ENCODE data around the gene CAMK2B.
A peak's percentile ranks its signal among the peaks of the same experiment; 100 is the strongest.

The CAMK2B gene

GRCh38 chr7:44310221-44310848 lies 15.1 kb downstream of the CAMK2B start:
- DNase-seq, result no peak
- Mint-ChIP-seq H3K36me3 (peaks cover 0 to 3% of the 10 kb centered on the region in 2 donors), H3K4me1 (peaks cover 11 to 23% of the 10 kb centered on the region in 2 donors), H3K9me3 (peaks cover 3% of the 10 kb centered on the region in 2 donors), H3K27ac (no peak overlapping the region), H3K27me3 (peaks cover 31 to 69% of the 10 kb centered on the region in 2 donors), H3K4me3 (peak overlapping the region; percentile 29 to 61)
- ATAC-seq (replicated peaks), result no peak

DNA sequence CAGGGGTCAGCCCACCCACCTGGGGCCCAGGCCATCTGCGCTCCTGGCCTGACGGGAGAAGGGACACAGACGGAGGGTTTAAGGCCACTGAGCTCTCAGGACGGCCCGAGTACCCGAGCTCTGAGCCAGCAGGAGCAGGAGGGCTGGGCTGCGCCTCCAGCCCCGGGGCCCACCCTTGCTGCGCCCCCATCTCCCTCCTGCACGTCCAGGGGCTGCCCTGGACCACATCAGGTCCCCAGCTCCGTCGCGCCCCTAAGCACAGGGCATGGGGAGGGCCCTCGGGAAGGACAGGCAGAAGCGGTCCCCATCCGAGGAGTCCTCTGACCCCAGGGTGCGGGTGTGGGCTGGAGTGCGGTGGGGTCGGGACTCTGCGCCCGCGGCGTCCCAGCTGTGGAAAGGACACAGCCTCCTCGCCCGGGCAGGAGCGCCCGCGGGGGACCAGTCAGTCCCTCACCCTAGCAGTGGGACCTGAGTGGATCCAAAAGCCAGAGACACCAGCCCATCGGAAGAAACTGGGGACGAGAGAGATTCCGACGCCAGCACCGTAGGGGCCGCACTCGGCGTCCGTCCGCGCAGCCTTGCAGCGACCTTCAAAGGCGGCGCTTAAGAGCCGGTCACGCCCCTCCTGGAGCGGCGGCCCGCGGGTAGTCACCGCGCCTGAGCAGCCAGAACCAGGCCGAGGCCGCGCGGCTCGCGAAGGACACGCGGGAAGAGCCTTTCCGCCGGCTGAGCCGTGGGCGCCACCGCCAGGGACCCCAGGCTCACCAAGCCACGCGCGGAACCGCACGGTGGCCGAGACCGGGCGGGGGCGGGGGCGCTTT lies 15.9 kb downstream of the CAMK2B start:
- H3K4me3 Mint-ChIP-seq, result peak overlapping the region in 1 of 2 donors; percentile 61
- ATAC-seq (replicated peaks), result peak; percentile 85
- H3K27ac Mint-ChIP-seq, result no peak overlapping the region
- peak; percentile 26 for DNase-seq
- H3K4me1 Mint-ChIP-seq, result peaks cover 11 to 24% of the 10 kb centered on the region in 2 donors
- peaks cover 3% of the 10 kb centered on the region in 2 donors for H3K9me3 Mint-ChIP-seq
- H3K36me3 Mint-ChIP-seq, result peaks cover 0 to 3% of the 10 kb centered on the region in 2 donors
- peaks cover 31 to 67% of the 10 kb centered on the region in 2 donors for H3K27me3 Mint-ChIP-seq

DNA sequence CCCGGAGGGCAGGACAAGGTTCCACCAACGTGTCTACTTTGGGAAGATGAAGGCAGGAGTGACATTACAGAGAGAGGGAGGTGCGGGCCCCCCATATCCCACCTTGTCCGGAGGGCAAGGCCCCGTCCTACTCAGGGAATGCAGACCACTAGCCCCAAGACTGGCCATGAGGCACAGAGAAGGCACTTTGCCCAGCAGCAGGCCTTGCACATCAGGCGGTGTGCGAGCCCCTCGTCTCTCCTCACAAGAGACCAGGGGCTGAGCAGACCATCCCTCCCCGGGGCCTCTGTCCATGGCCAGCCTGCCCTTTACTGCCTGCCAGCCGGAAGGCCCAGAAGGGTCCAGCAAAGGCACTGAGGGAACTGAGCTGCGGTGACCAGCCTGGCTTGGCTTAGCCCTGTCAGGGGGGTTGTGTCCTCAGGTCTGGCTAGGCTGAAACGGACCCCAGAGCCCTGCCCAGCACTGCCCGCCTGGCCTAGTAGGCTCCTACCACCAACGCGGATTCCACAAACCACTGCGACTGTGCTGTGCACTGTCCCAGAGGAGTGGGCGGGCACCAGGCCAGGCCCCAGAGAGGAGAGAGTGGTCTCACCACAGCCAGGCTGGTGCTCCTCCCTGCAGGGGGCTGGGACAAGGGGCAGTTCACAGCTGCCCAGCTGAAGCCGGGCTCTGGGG lies 16.7 kb downstream of the CAMK2B start:
- DNase-seq, result no peak
- Mint-ChIP-seq H3K27ac (no peak overlapping the region), H3K4me3 (no peak overlapping the region)

GRCh38 chr7:44307905-44308595 lies 17.3 kb downstream of the CAMK2B start:
- Mint-ChIP-seq H3K36me3 (peaks cover 0 to 3% of the 10 kb centered on the region in 2 donors), H3K27ac (peak overlapping the region; percentile 69), H3K4me1 (peaks cover 11 to 24% of the 10 kb centered on the region in 2 donors), H3K27me3 (peaks cover 26 to 60% of the 10 kb centered on the region in 2 donors), H3K9me3 (peaks cover 0 to 1% of the 10 kb centered on the region in 2 donors), H3K4me3 (no peak overlapping the region)
- DNase-seq (no peak), ATAC-seq (replicated peaks) (no peak)

More for the DNA sequence above, 16.7 kb downstream of the CAMK2B start:
- Mint-ChIP-seq H3K9me3 (peaks cover 0 to 1% of the 10 kb centered on the region in 2 donors), H3K36me3 (peaks cover 0 to 3% of the 10 kb centered on the region in 2 donors), H3K27me3 (peaks cover 26 to 63% of the 10 kb centered on the region in 2 donors), H3K4me1 (peaks cover 11 to 24% of the 10 kb centered on the region in 2 donors)
- no peak for ATAC-seq (replicated peaks)

GRCh38 chr7:44307301-44307900 lies 18.0 kb downstream of the CAMK2B start:
- ATAC-seq (replicated peaks), result peak in 1 of 2 donors; percentile 28
- peaks cover 26 to 56% of the 10 kb centered on the region in 2 donors for H3K27me3 Mint-ChIP-seq
- H3K27ac Mint-ChIP-seq, result peak overlapping the region; percentile 69
- peaks cover 0 to 1% of the 10 kb centered on the region in 2 donors for H3K9me3 Mint-ChIP-seq
- peaks cover 11 to 24% of the 10 kb centered on the region in 2 donors for H3K4me1 Mint-ChIP-seq
- peaks cover 0 to 3% of the 10 kb centered on the region in 2 donors for H3K36me3 Mint-ChIP-seq
- no peak overlapping the region for H3K4me3 Mint-ChIP-seq
- no peak for DNase-seq

GRCh38 chr7:44306606-44307005 lies 18.8 kb downstream of the CAMK2B start:
- Mint-ChIP-seq H3K27me3 (peaks cover 26 to 48% of the 10 kb centered on the region in 2 donors), H3K4me3 (no peak overlapping the region), H3K4me1 (peaks cover 11 to 24% of the 10 kb centered on the region in 2 donors), H3K36me3 (peaks cover 0 to 3% of the 10 kb centered on the region in 2 donors), H3K27ac (no peak overlapping the region), H3K9me3 (peaks cover 0 to 1% of the 10 kb centered on the region in 2 donors)
- DNase-seq (no peak), ATAC-seq (replicated peaks) (peak; percentile 24 to 38)

DNA sequence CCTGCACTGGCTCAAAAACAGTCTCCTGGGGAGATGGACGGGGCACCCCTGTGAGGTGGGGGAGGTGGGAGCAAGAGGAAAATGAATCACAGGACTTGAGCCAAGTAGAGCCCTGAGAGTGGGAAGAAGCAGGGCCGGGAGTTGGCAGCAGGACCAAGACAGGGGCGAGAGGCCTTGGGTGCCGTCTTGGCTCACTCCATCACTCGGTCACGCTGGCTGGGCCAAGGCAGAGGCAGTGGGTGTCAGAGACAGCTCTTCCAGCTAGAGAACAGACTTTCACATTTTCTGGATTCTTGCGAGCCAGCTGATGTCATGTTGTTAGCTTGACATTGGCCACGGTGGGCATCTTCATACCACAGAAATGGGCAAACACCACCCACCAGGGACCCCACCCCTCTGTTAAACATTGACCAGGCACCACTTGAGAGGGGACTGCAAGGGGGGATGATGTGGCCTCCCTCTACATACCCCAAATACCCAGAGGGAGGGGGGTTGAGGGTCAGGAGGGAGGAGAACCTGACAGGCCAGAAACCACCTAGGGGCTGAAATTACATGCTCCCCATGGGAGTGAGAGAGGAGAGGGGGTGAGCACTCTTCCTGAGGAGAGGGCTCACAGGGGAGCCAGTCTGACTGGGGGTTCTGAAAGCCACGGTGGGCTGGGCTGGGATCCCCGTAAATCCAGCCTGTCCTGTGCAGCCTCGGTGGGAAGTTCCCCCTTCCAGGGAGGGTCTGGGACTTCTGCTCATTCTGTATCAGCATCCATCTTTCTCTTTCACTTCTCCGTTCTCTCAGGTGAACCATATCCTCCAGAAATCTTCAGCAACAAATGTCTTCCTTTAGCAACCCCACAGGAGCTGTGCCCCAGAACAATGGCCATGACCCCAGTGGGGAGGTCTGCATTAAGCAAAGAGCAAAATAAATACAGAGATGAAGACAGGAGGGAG lies 19.6 kb downstream of the CAMK2B start:
- DNase-seq, result no peak
- no peak overlapping the region for H3K4me3 Mint-ChIP-seq
- H3K4me1 Mint-ChIP-seq, result peaks cover 11 to 24% of the 10 kb centered on the region in 2 donors
- H3K9me3 Mint-ChIP-seq, result peaks cover 0 to 1% of the 10 kb centered on the region in 2 donors
- ATAC-seq (replicated peaks), result peak; percentile 42 to 45
- H3K27ac Mint-ChIP-seq, result no peak overlapping the region
- peaks cover 26 to 47% of the 10 kb centered on the region in 2 donors for H3K27me3 Mint-ChIP-seq
- H3K36me3 Mint-ChIP-seq, result peaks cover 0 to 3% of the 10 kb centered on the region in 2 donors

GRCh38 chr7:44294325-44295069 lies 30.9 kb downstream of the CAMK2B start:
- Mint-ChIP-seq H3K4me1 (no peaks in the 10 kb centered on the region), H3K27me3 (peaks cover 50 to 51% of the 10 kb centered on the region in 2 donors), H3K27ac (no peak overlapping the region), H3K4me3 (no peak overlapping the region), H3K36me3 (no peaks in the 10 kb centered on the region), H3K9me3 (no peaks in the 10 kb centered on the region)
- DNase-seq (no peak), ATAC-seq (replicated peaks) (no peak)

GRCh38 chr7:44293561-44294324 lies 31.7 kb downstream of the CAMK2B start:
- Mint-ChIP-seq H3K27ac (no peak overlapping the region), H3K27me3 (peaks cover 44 to 45% of the 10 kb centered on the region in 2 donors), H3K4me3 (no peak overlapping the region), H3K9me3 (no peaks in the 10 kb centered on the region), H3K36me3 (no peaks in the 10 kb centered on the region), H3K4me1 (no peaks in the 10 kb centered on the region)
- ATAC-seq (replicated peaks) (no peak), DNase-seq (no peak)

- H3K36me3 Mint-ChIP-seq, result no peaks in the 10 kb centered on the region
- peaks cover 44 to 45% of the 10 kb centered on the region in 2 donors for H3K27me3 Mint-ChIP-seq
- H3K9me3 Mint-ChIP-seq, result no peaks in the 10 kb centered on the region
- ATAC-seq (replicated peaks), result no peak
- DNase-seq, result no peak
- H3K4me1 Mint-ChIP-seq, result no peaks in the 10 kb centered on the region
- no peak overlapping the region for H3K27ac Mint-ChIP-seq
- no peak overlapping the region for H3K4me3 Mint-ChIP-seq
Observed at GRCh38 chr7:44292876-44293560, 32.4 kb downstream of the CAMK2B start.

- ATAC-seq (replicated peaks), result no peak
- Mint-ChIP-seq H3K4me1 (peaks cover 2 to 3% of the 10 kb centered on the region in 2 donors), H3K9me3 (no peaks in the 10 kb centered on the region)
Observed at GRCh38 chr7:44292420-44292817, 33.0 kb downstream of the CAMK2B start.

More at GRCh38 chr7:44292420-44292817, 33.0 kb downstream of the CAMK2B start:
- no peak for DNase-seq
- Mint-ChIP-seq H3K4me3 (no peak overlapping the region), H3K36me3 (no peaks in the 10 kb centered on the region), H3K27me3 (peaks cover 44 to 45% of the 10 kb centered on the region in 2 donors), H3K27ac (no peak overlapping the region)

Data from stimulated activated naive B cell treated with anti-CD40 and anti-IgM and Interleukin-4, amounts not matched to agents 10 μg/mL and 1 μg/mL and 100 μg/mL, for 72 hours (primary cell).